Type B pancreatic cell (in vitro differentiated cells): Measurements from ENCODE around the gene FAM186B. TPM values are rescaled to one million over a fixed set of nuclear protein-coding genes. Genes with fewer than 3 reads are reported as not detected.

Experiments
- DNase-seq: peaks from one replicate; pipeline ENCODE4 v3.0.0; 2021; ENCODE audit warnings: mixed read lengths; ENCODE audit not compliant: unreplicated experiment; ENCODE audit errors: extremely low spot score
- H3K27ac Mint-ChIP-seq: 2 replicates; pipeline ENCODE4 v1.8.0; 2021; ENCODE audit warnings: mild to moderate bottlenecking, mixed read lengths
- H3K27me3 Mint-ChIP-seq: 2 replicates; pipeline ENCODE4 v1.8.0; 2021; ENCODE audit warnings: mixed read lengths
- H3K36me3 Mint-ChIP-seq: 2 replicates; pipeline ENCODE4 v1.8.0; 2021; ENCODE audit warnings: mixed read lengths
- H3K4me1 Mint-ChIP-seq: one replicate; pipeline ENCODE4 v1.8.0; 2021; ENCODE audit warnings: mixed read lengths; ENCODE audit not compliant: unreplicated experiment
- H3K4me3 Mint-ChIP-seq: 2 replicates; pipeline ENCODE4 v1.8.0; 2021; ENCODE audit warnings: mild to moderate bottlenecking, mixed read lengths
- H3K9me3 Mint-ChIP-seq: 2 replicates; pipeline ENCODE4 v1.8.0; 2021; ENCODE audit warnings: mixed read lengths
- CTCF ChIP-seq: fragments of 200-600 bp; sonication (generic); conservative IDR thresholded peaks from 2 replicates; pipeline ENCODE4 v1.5.0; 2021; ENCODE audit warnings: antibody characterized with exemption, mild to moderate bottlenecking
- total RNA-seq: library from RNA; stranded (reverse); gene quantifications from 2 replicates; pipeline ENCODE4 v1.2.1, GENCODE V29; 2021; ENCODE audit warnings: low replicate concordance

Gene FAM186B
- total RNA-seq, 1 donor from 2014 or later, result 0.14 TPM

GRCh38 chr12:49567611-49568441 is 37.6 kb downstream of the FAM186B start, which contains the start of gene MCRS1:
MCRS1 (minus strand) TSS chr12:49568142; CDS start chr12:49566731, 1,411 bp downstream.
- DNase-seq, result peak; percentile 88
- no peaks in the 10 kb centered on the region for H3K27me3 Mint-ChIP-seq
- H3K4me3 Mint-ChIP-seq, result peak within 1 kb of the TSS; percentile 99
- H3K27ac Mint-ChIP-seq, result peak within 1 kb of the TSS; percentile 97
- peaks cover 8% of the 10 kb centered on the region for H3K36me3 Mint-ChIP-seq
- no peak for TF ChIP-seq CTCF
- no peaks in the 10 kb centered on the region for H3K9me3 Mint-ChIP-seq
- peaks cover 15% of the 10 kb centered on the region for H3K4me1 Mint-ChIP-seq

- H3K4me3 Mint-ChIP-seq, result peak overlapping the region; percentile 99
- peaks cover 15% of the 10 kb centered on the region for H3K4me1 Mint-ChIP-seq
- no peak for DNase-seq
- H3K9me3 Mint-ChIP-seq, result no peaks in the 10 kb centered on the region
- no peaks in the 10 kb centered on the region for H3K27me3 Mint-ChIP-seq
- TF ChIP-seq CTCF, result no peak
- H3K36me3 Mint-ChIP-seq, result peaks cover 9% of the 10 kb centered on the region
- peak overlapping the region; percentile 97 for H3K27ac Mint-ChIP-seq
Observed at GRCh38 chr12:49567302-49567610, 38.2 kb downstream of the FAM186B start.

- H3K4me3 Mint-ChIP-seq, result no peak overlapping the region
Observed at GRCh38 chr12:49566361-49566760, 39.1 kb downstream of the FAM186B start.

GRCh38 chr12:49565406-49566265 is 39.8 kb downstream of the FAM186B start:
- TF ChIP-seq CTCF, result no peak
- Mint-ChIP-seq H3K9me3 (no peaks in the 10 kb centered on the region), H3K4me3 (peak overlapping the region; percentile 25), H3K27ac (no peak overlapping the region), H3K27me3 (no peaks in the 10 kb centered on the region), H3K4me1 (peaks cover 13% of the 10 kb centered on the region), H3K36me3 (peaks cover 6% of the 10 kb centered on the region)
- no peak for DNase-seq

More at GRCh38 chr12:49566361-49566760, 39.1 kb downstream of the FAM186B start:
- Mint-ChIP-seq H3K27me3 (no peaks in the 10 kb centered on the region), H3K9me3 (no peaks in the 10 kb centered on the region), H3K27ac (no peak overlapping the region), H3K36me3 (peaks cover 7% of the 10 kb centered on the region), H3K4me1 (peaks cover 15% of the 10 kb centered on the region)
- no peak for TF ChIP-seq CTCF
- DNase-seq, result no peak

- no peak for DNase-seq
- no peak overlapping the region for H3K27ac Mint-ChIP-seq
- no peak for TF ChIP-seq CTCF
- no peaks in the 10 kb centered on the region for H3K9me3 Mint-ChIP-seq
- H3K27me3 Mint-ChIP-seq, result no peaks in the 10 kb centered on the region
- H3K36me3 Mint-ChIP-seq, result peaks cover 3% of the 10 kb centered on the region
- peaks cover 11% of the 10 kb centered on the region for H3K4me1 Mint-ChIP-seq
- H3K4me3 Mint-ChIP-seq, result no peak overlapping the region
Observed at GRCh38 chr12:49564686-49565405, 40.6 kb downstream of the FAM186B start.
